Colonic mucosa (tissue), 4 donors: ENCODE measurements around the gene RASSF7. TPM values are rescaled to one million over a fixed set of nuclear protein-coding genes. Genes with fewer than 3 reads are reported as not detected.

ENCODE experiments used
- DNase-seq: peaks from one replicate; pipeline ENCODE4 v3.0.0-alpha.2; 2020
- H3K27ac ChIP-seq: fragments of 200-600 bp; one replicate; pipeline ENCODE4 v1.8.0; 2021
- H3K27me3 ChIP-seq: fragments of 200-600 bp; one replicate; pipeline ENCODE4 v1.8.0; 2021
- H3K36me3 ChIP-seq: fragments of 200-600 bp; one replicate; pipeline ENCODE4 v1.8.0; 2021
- H3K4me1 ChIP-seq: fragments of 200-600 bp; one replicate; pipeline ENCODE4 v1.8.0; 2021; ENCODE audit warnings: mild to moderate bottlenecking
- H3K4me3 ChIP-seq: fragments of 200-600 bp; one replicate; pipeline ENCODE4 v1.8.0; 2021
- H3K9ac ChIP-seq, 2 donors: one replicate each; pipeline ENCODE4 v1.7.0; 2013; ENCODE audit warnings: control low read depth in 2 of 2, low read depth in 2 of 2, low read length in 2 of 2
- H3K9me3 ChIP-seq: fragments of 200-600 bp; one replicate; pipeline ENCODE4 v1.8.0; 2021
- CTCF ChIP-seq: fragments of 200-600 bp; IDR thresholded peaks from one replicate; pipeline ENCODE4 v1.8.0; 2022; ENCODE audit warnings: antibody characterized with exemption, mild to moderate bottlenecking
- intact Hi-C: fragments of 100-400 bp; cut with DNase I; formaldehyde crosslinking; loops from one replicate; pipeline ENCODE4 v1.14.1; 2022
- total RNA-seq, 2 donors: library from RNA; stranded (reverse); fragmentation: NEBNext Ultra II Directional in 1 of 2; extraction: Animal tissue kit (Norgen Biotek cat#: 25700) in 1 of 2; gene quantifications; one replicate each; pipeline ENCODE4 v1.2.1, GENCODE V29; 2021
- donor health status: healthy.
- donor health status: DM: no; HTN: no; CAD: no.
- donor health status: DM: no; HTN: no; CAD: no.

RASSF7 gene
- total RNA-seq, 2 donors from 2014 or later, result 108 to 139 TPM

- no peak for DNase-seq
- Histone ChIP-seq H3K27ac (no peak overlapping the region), H3K4me1 (peaks cover 16% of the 10 kb centered on the region), H3K9me3 (no peaks in the 10 kb centered on the region), H3K36me3 (no peaks in the 10 kb centered on the region), H3K4me3 (peak overlapping the region; percentile 78), H3K27me3 (no peaks in the 10 kb centered on the region), H3K9ac (peak overlapping the region; percentile 62 to 92)
- no peak for TF ChIP-seq CTCF
- intact Hi-C loops, result loop anchor here (5.0 kb wide), 1 partner anchor 40 kb away; the partner anchor contains the start of gene IRF7
Measured at GRCh38 chr11:577611-577894, 16.8 kb downstream of the RASSF7 start.

GRCh38 chr11:578276-579035 lies 17.7 kb downstream of the RASSF7 start:
- H3K9me3 ChIP-seq, result no peaks in the 10 kb centered on the region
- no peak overlapping the region for H3K27ac ChIP-seq
- TF ChIP-seq CTCF, result no peak
- H3K9ac ChIP-seq, result peak overlapping the region in 1 of 2 donors; percentile 62
- DNase-seq, result no peak
- H3K4me1 ChIP-seq, result peaks cover 16% of the 10 kb centered on the region
- H3K4me3 ChIP-seq, result no peak overlapping the region
- intact Hi-C loops, result loop anchor here (5.0 kb wide), 1 partner anchor 39 kb away; the partner anchor contains the start of gene IRF7
- no peaks in the 10 kb centered on the region for H3K36me3 ChIP-seq
- no peaks in the 10 kb centered on the region for H3K27me3 ChIP-seq

- no peaks in the 10 kb centered on the region for H3K27me3 ChIP-seq
- no peaks in the 10 kb centered on the region for H3K36me3 ChIP-seq
- TF ChIP-seq CTCF, result no peak
- H3K4me3 ChIP-seq, result no peak overlapping the region
- no peaks in the 10 kb centered on the region for H3K9me3 ChIP-seq
- H3K4me1 ChIP-seq, result peaks cover 9% of the 10 kb centered on the region
- H3K27ac ChIP-seq, result no peak overlapping the region
- intact Hi-C loops, result loop anchor here (5.0 kb wide), 1 partner anchor 37 kb away; the partner anchor contains the start of gene IRF7
- no peak for DNase-seq
- H3K9ac ChIP-seq, result no peak overlapping the region
Measured at GRCh38 chr11:579830-580601, 19.2 kb downstream of the RASSF7 start.

- DNase-seq, result no peak
- no peaks in the 10 kb centered on the region for H3K27me3 ChIP-seq
- TF ChIP-seq CTCF, result no peak
- peaks cover 3% of the 10 kb centered on the region for H3K36me3 ChIP-seq
- intact Hi-C loops, result no loop called here
- H3K9ac ChIP-seq, result no peak overlapping the region
- no peaks in the 10 kb centered on the region for H3K9me3 ChIP-seq
- H3K27ac ChIP-seq, result no peak overlapping the region
- H3K4me1 ChIP-seq, result peaks cover 8% of the 10 kb centered on the region
- H3K4me3 ChIP-seq, result no peak overlapping the region
Measured at GRCh38 chr11:581342-581741, 20.6 kb downstream of the RASSF7 start.

GRCh38 chr11:581752-582151 lies 21.0 kb downstream of the RASSF7 start:
- no peak overlapping the region for H3K9ac ChIP-seq
- peaks cover 7% of the 10 kb centered on the region for H3K36me3 ChIP-seq
- intact Hi-C loops, result no loop called here
- no peaks in the 10 kb centered on the region for H3K27me3 ChIP-seq
- no peak overlapping the region for H3K4me3 ChIP-seq
- no peak for TF ChIP-seq CTCF
- no peak overlapping the region for H3K27ac ChIP-seq
- peaks cover 8% of the 10 kb centered on the region for H3K4me1 ChIP-seq
- DNase-seq, result no peak
- H3K9me3 ChIP-seq, result no peaks in the 10 kb centered on the region
